HG02970 (cell line): ENCODE data around the gene PSMD7.

Experiments
- ATAC-seq: cut with Tn5 transposase; IDR thresholded peaks from one replicate; pipeline ENCODE4 v1.9.1; 2021; ENCODE audit warnings: mild to moderate bottlenecking, moderate library complexity, moderate number of reproducible peaks; ENCODE audit not compliant: unreplicated experiment, low FRiP score

PSMD7 gene

GRCh38 chr16:74296432-74297144, at the start of gene PSMD7:
TSS of gene PSMD7 (plus strand) at chr16:74296814. CDS start at chr16:74296915, 101 bp downstream.
- ATAC-seq: peak; percentile 96

- no peak for ATAC-seq
Measured at GRCh38 chr16:74249254-74249653, 47.4 kb upstream of the PSMD7 start.

GRCh38 chr16:74249846-74250245, 46.8 kb upstream of the PSMD7 start:
- no peak for ATAC-seq

- ATAC-seq: no peak
Measured at GRCh38 chr16:74252329-74252728, 44.3 kb upstream of the PSMD7 start.

- no peak for ATAC-seq
Measured at GRCh38 chr16:74253161-74253938, 43.3 kb upstream of the PSMD7 start.

- no peak for ATAC-seq
Measured at GRCh38 chr16:74257061-74257460, 39.6 kb upstream of the PSMD7 start.

- ATAC-seq: no peak
Measured at GRCh38 chr16:74261068-74261467, 35.5 kb upstream of the PSMD7 start.

GRCh38 chr16:74264811-74265210, 31.8 kb upstream of the PSMD7 start:
- ATAC-seq: no peak

GRCh38 chr16:74268372-74268782, 28.2 kb upstream of the PSMD7 start:
- ATAC-seq: no peak

- ATAC-seq: no peak
Measured at GRCh38 chr16:74271872-74272271, 24.7 kb upstream of the PSMD7 start.

- ATAC-seq: no peak
Measured at GRCh38 chr16:74275031-74275636, 21.5 kb upstream of the PSMD7 start.

- ATAC-seq: no peak
Measured at GRCh38 chr16:74275711-74276110, 20.9 kb upstream of the PSMD7 start.

- ATAC-seq: no peak
Measured at GRCh38 chr16:74277974-74278373, 18.6 kb upstream of the PSMD7 start.

GRCh38 chr16:74279266-74279665, 17.3 kb upstream of the PSMD7 start:
- no peak for ATAC-seq

GRCh38 chr16:74279805-74280204, 16.8 kb upstream of the PSMD7 start:
- no peak for ATAC-seq

- ATAC-seq: no peak
Measured at GRCh38 chr16:74280448-74280847, 16.2 kb upstream of the PSMD7 start.

GRCh38 chr16:74281300-74281699, 15.3 kb upstream of the PSMD7 start:
- ATAC-seq: no peak

GRCh38 chr16:74283716-74284115, 12.9 kb upstream of the PSMD7 start:
- no peak for ATAC-seq

GRCh38 chr16:74288065-74288464, 8.5 kb upstream of the PSMD7 start:
- ATAC-seq: no peak

GRCh38 chr16:74290356-74290755, 6.3 kb upstream of the PSMD7 start:
- ATAC-seq: no peak

GRCh38 chr16:74291176-74291575, 5.4 kb upstream of the PSMD7 start:
- no peak for ATAC-seq
